Activated naive CD4-positive, alpha-beta T cell treated with anti-CD3 and anti-CD28 coated beads, Interleukin-2, amount 50 U/mL, for 72 hours (primary cell): Measurements from ENCODE around the gene FSTL5. TPM values are rescaled to one million over a fixed set of nuclear protein-coding genes. Genes with fewer than 3 reads are reported as not detected.

Source experiments
- ATAC-seq, 2 donors: fragments of 150-1000 bp; cut with Tn5 transposase; 2 replicates each; pipeline ENCODE4 v1.10.0; 2021; ENCODE audit warnings: mild to moderate bottlenecking in 2 of 2, moderate library complexity in 2 of 2
- DNase-seq, 2 donors: peaks; one replicate each; pipeline ENCODE4 v3.0.0; 2021 to 2022; ENCODE audit warnings: low spot score in 2 of 2
- H3K27ac Mint-ChIP-seq, 2 donors: one replicate each; pipeline ENCODE4 v1.8.0; 2022; ENCODE audit warnings: mild to moderate bottlenecking in 2 of 2, mixed read lengths in 2 of 2
- H3K36me3 Mint-ChIP-seq, 2 donors: one replicate each; pipeline ENCODE4 v1.8.0; 2022; ENCODE audit warnings: mixed read lengths in 2 of 2
- H3K9me3 Mint-ChIP-seq, 2 donors: one replicate each; pipeline ENCODE4 v1.8.0; 2022; ENCODE audit warnings: mixed read lengths in 2 of 2
- total RNA-seq, 2 donors: library from RNA; stranded (reverse); gene quantifications; one replicate each; pipeline ENCODE4 v1.2.3, GENCODE V29; 2022

Gene FSTL5
- total RNA-seq, 2 donors from 2014 or later = not detected

DNA sequence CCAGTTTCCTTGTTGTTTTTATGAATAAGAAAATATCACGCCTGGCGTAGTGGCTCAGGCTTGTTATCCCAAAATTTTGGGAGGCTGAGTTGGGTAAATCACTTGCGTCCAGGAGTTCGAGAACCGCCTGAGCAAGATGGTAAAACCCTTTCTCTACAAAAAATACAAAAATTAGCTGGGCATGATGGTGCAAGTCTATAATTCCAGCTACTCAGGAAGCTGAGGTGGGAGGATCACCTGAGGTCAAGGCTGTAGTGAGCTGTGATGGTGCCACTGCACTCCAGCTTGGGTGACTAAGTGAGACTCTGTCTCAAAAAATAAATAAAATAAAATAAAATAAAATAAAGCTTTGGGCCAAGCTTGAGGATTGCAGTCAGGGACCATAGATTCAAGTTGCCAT, 827.2 kb downstream of the FSTL5 start:
- H3K27ac Mint-ChIP-seq = no peak overlapping the region
- peaks cover 0 to 8% of the 10 kb centered on the region in 2 donors for H3K9me3 Mint-ChIP-seq
- no peak for ATAC-seq
- H3K36me3 Mint-ChIP-seq = no peaks in the 10 kb centered on the region
- DNase-seq = no peak

DNA sequence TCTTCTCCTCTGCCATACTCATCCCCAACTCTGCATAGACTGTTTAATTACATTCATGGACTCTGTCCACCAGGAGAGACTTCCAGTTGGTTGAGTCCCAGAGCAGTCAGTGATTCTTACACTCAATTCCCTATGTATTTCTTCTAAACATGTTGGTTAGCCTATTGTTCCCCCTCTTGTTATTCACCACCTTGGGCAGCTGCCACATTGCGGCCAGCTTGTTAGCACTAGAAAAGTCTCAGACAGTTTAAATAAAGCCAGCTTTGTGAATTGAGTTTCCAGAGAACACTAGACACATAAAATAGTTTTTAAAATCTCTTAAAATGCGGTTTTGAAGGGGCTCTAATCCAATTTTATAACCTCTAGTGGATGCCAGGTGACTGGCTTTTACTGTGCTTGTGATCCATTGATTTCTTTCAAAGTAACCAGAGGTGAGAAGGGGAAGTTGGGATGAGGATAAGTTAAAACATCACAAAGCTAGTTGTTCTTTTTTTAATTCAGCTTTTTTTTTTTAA, 827.7 kb downstream of the FSTL5 start:
- Mint-ChIP-seq H3K9me3 (peaks cover 5 to 12% of the 10 kb centered on the region in 2 donors), H3K36me3 (no peaks in the 10 kb centered on the region), H3K27ac (no peak overlapping the region)
- DNase-seq (no peak), ATAC-seq (no peak)
